ENCODE data around the gene SOX6. TPM values are rescaled to one million over a fixed set of nuclear protein-coding genes. Genes with fewer than 3 reads are reported as not detected.

SOX6 gene
- polyA plus RNA-seq, 1 of the 3 experiments (the other 2 are of a cell fraction), result 0.03 TPM

DNA sequence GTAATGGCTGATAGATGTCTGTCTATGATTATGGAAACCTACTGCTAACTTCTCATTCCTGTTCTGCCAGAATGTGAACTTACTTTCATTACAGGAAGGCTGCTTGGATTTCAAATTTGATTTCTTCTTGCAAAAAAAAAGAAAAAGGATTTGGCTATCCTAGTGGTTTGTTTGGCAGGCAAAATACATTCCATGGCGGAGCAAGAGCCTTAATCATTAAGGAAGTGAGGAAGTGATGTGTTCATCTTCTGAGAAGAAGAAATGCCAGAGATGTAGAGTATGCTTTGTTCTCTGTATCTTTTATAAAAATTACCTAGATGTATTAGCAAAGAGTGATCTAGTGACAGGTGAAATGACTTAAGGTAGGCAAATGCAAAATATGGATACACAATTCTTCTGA lies 356.3 kb downstream of the SOX6 start (continued):
- TF ChIP-seq, protein P1, sequence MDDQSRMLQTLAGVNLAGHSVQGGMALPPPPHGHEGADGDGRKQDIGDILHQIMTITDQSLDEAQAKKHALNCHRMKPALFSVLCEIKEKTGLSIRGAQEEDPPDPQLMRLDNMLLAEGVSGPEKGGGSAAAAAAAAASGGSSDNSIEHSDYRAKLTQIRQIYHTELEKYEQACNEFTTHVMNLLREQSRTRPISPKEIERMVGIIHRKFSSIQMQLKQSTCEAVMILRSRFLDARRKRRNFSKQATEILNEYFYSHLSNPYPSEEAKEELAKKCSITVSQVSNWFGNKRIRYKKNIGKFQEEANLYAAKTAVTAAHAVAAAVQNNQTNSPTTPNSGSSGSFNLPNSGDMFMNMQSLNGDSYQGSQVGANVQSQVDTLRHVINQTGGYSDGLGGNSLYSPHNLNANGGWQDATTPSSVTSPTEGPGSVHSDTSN (IDR thresholded peaks at IDR 0.05), result no peak
- TF ChIP-seq RCOR1 (IDR thresholded peaks at IDR 0.05; ENCODE audit: low read length) (no peak), NFIC (IDR thresholded peaks at IDR 0.05; ENCODE audit: borderline replicate concordance) (no peak; the same call in 1 of the 2 replicates), TEAD4 (IDR thresholded peaks at IDR 0.05; ENCODE audit: borderline replicate concordance, insufficient read depth) (no peak), FOSL2 (IDR thresholded peaks at IDR 0.05; ENCODE audit: borderline replicate concordance, low read depth) (no peak), CHD2 (IDR thresholded peaks at IDR 0.05; ENCODE audit: low read length, partially characterized antibody) (no peak), FOXM1 (IDR thresholded peaks at IDR 0.05; ENCODE audit: low read depth) (no peak)

DNA sequence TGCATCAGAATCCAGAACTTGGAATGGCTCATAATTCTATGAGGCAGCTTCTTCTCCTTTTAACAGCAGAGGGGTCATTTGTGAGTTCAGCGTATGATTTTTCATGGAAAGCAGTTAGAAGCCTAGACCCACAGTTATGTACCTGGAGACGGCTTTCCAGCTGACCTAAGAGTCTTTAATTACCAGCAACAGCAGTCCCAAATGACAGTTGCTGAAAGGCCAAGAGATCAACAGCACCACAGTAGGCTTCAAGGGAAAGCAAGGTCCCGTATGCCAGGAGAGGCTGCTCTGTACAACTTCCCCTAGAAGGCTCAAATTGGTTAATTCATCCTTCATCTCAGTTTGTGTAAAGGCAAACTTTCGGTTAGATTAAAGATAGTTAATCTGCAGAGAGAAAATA lies 363.0 kb downstream of the SOX6 start:
- ChIA-PET POLR2A (no interaction called here), CTCF (no interaction called here)
- Histone ChIP-seq H3K4me1 (ENCODE audit: control insufficient read depth in 1 of 2, insufficient read depth in 2 of 2, low read depth in 1 of 2, low read length in 1 of 2) (no peaks in the 10 kb centered on the region), H3K9me2 (no peaks in the 10 kb centered on the region), H3K4me3 (ENCODE audit: low read depth in 2 of 2, low read length in 1 of 2) (no peak overlapping the region), H3K79me2 (ENCODE audit: insufficient read depth) (no peaks in the 10 kb centered on the region), H3K36me3 (replicated peaks in 1 of 2; ENCODE audit: control insufficient read depth in 1 of 2, insufficient read depth in 2 of 2, low read length in 1 of 2) (no peaks in the 10 kb centered on the region), H3K9ac (no peak overlapping the region), H4K20me1 (ENCODE audit: insufficient read depth) (no peaks in the 10 kb centered on the region), H3K4me2 (no peak overlapping the region), H3K27me3 (ENCODE audit: insufficient read depth) (no peaks in the 10 kb centered on the region), H3K27ac (ENCODE audit: low read depth in 2 of 2, low read length in 1 of 2) (no peak overlapping the region), H3F3A (replicated peaks; ENCODE audit: insufficient read depth) (no peaks in the 10 kb centered on the region), H2AFZ (ENCODE audit: low read depth) (no peak overlapping the region), H3K9me3 (no peaks in the 10 kb centered on the region)
- TF ChIP-seq FOSL2 (IDR thresholded peaks at IDR 0.05; ENCODE audit: borderline replicate concordance, low read depth) (no peak), NFIC (IDR thresholded peaks at IDR 0.05; ENCODE audit: borderline replicate concordance) (no peak), NRF1 (IDR thresholded peaks at IDR 0.05; ENCODE audit: low read depth, low read length) (no peak), FOXJ3 (CRISPR knock-in tag; IDR thresholded peaks at IDR 0.05) (no peak), CHD2 (IDR thresholded peaks at IDR 0.05; ENCODE audit: low read length, partially characterized antibody) (no peak), POLR2AphosphoS5 (IDR thresholded peaks at IDR 0.05; ENCODE audit: low read depth, low read length) (no peak), MEF2A (IDR thresholded peaks at IDR 0.05; ENCODE audit: borderline replicate concordance, low read depth) (no peak), ELF1 (IDR thresholded peaks at IDR 0.05) (no peak), GABPA (IDR thresholded peaks at IDR 0.05; ENCODE audit: low read depth) (no peak), YY1 (IDR thresholded peaks at IDR 0.05; ENCODE audit: low read depth) (no peak)
- TF ChIP-seq, protein P2, sequence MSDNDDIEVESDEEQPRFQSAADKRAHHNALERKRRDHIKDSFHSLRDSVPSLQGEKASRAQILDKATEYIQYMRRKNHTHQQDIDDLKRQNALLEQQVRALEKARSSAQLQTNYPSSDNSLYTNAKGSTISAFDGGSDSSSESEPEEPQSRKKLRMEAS (IDR thresholded peaks at IDR 0.05; ENCODE audit: low read depth), result no peak
- TF ChIP-seq, protein P3, sequence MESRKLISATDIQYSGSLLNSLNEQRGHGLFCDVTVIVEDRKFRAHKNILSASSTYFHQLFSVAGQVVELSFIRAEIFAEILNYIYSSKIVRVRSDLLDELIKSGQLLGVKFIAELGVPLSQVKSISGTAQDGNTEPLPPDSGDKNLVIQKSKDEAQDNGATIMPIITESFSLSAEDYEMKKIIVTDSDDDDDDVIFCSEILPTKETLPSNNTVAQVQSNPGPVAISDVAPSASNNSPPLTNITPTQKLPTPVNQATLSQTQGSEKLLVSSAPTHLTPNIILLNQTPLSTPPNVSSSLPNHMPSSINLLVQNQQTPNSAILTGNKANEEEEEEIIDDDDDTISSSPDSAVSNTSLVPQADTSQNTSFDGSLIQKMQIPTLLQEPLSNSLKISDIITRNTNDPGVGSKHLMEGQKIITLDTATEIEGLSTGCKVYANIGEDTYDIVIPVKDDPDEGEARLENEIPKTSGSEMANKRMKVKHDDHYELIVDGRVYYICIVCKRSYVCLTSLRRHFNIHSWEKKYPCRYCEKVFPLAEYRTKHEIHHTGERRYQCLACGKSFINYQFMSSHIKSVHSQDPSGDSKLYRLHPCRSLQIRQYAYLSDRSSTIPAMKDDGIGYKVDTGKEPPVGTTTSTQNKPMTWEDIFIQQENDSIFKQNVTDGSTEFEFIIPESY (IDR thresholded peaks at IDR 0.05; ENCODE audit: borderline replicate concordance, low read depth), result no peak
- TF ChIP-seq, protein P1 (IDR thresholded peaks at IDR 0.05), result no peak
- TF ChIP-seq, protein P4, sequence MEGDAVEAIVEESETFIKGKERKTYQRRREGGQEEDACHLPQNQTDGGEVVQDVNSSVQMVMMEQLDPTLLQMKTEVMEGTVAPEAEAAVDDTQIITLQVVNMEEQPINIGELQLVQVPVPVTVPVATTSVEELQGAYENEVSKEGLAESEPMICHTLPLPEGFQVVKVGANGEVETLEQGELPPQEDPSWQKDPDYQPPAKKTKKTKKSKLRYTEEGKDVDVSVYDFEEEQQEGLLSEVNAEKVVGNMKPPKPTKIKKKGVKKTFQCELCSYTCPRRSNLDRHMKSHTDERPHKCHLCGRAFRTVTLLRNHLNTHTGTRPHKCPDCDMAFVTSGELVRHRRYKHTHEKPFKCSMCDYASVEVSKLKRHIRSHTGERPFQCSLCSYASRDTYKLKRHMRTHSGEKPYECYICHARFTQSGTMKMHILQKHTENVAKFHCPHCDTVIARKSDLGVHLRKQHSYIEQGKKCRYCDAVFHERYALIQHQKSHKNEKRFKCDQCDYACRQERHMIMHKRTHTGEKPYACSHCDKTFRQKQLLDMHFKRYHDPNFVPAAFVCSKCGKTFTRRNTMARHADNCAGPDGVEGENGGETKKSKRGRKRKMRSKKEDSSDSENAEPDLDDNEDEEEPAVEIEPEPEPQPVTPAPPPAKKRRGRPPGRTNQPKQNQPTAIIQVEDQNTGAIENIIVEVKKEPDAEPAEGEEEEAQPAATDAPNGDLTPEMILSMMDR (IDR thresholded peaks at IDR 0.05), result no peak
- WGBS (ENCODE audit: low lambda C conversion rate), result 48% methylated on average over 4 of the region's 4 CpGs
- DNase-seq, result no peak

All from SK-N-SH (cell line).